Cardiac fibroblast (primary cell): ENCODE measurements around the gene OTUB1.
"Not testable (repeated sequence)": the region's sequence is repeated elsewhere in the genome, so short reads cannot be mapped to it uniquely, and the experiment has no call there.

ENCODE experiments used
- DNase-seq, 2 donors: peaks; one replicate each; pipeline versions ENCODE4 v3.0.0 to v3.0.0-alpha.2; 2010; ENCODE audit warnings: low read depth in 2 of 2
- H3K4me3 ChIP-seq, 2 donors: replicated peaks in 1 of 2; 1 replicate in 1 of 2; 2 replicates in 1 of 2; pipeline ENCODE4 v1.5.1; 2011; ENCODE audit warnings: low read depth in 2 of 2, low read length in 2 of 2, mild to moderate bottlenecking in 2 of 2, moderate library complexity in 1 of 2
- TF ChIP-seq, protein P1 (sequence below): IDR thresholded peaks from one replicate; pipeline ENCODE4 v1.5.1; 2011; ENCODE audit warnings: low read depth, mild to moderate bottlenecking, low read length, inconsistent platforms

OTUB1 gene

DNA sequence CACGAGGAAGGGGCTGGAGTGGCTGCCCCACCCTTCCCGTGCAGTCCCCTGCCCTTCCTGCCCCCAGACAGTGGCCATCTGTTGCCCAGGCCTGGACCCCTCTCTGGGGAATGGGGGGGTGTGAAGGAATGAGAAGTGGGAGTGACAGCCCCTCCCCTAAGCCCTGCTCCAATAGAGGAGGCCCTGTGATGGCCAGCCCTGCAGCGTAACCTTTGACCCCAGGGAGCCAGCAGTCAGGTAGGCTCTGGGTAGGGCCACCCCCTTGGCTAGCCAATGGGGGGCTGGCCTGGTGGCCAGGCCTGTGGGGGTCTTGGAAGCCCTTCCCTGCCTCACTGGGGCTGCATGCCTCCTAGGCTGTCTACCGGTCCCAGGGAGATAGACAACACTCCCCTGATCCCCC is 56.1 kb downstream of the OTUB1 start:
- DNase-seq: no peak
- no peak overlapping the region for H3K4me3 ChIP-seq
- TF ChIP-seq, protein P1, sequence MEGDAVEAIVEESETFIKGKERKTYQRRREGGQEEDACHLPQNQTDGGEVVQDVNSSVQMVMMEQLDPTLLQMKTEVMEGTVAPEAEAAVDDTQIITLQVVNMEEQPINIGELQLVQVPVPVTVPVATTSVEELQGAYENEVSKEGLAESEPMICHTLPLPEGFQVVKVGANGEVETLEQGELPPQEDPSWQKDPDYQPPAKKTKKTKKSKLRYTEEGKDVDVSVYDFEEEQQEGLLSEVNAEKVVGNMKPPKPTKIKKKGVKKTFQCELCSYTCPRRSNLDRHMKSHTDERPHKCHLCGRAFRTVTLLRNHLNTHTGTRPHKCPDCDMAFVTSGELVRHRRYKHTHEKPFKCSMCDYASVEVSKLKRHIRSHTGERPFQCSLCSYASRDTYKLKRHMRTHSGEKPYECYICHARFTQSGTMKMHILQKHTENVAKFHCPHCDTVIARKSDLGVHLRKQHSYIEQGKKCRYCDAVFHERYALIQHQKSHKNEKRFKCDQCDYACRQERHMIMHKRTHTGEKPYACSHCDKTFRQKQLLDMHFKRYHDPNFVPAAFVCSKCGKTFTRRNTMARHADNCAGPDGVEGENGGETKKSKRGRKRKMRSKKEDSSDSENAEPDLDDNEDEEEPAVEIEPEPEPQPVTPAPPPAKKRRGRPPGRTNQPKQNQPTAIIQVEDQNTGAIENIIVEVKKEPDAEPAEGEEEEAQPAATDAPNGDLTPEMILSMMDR: no peak

DNA sequence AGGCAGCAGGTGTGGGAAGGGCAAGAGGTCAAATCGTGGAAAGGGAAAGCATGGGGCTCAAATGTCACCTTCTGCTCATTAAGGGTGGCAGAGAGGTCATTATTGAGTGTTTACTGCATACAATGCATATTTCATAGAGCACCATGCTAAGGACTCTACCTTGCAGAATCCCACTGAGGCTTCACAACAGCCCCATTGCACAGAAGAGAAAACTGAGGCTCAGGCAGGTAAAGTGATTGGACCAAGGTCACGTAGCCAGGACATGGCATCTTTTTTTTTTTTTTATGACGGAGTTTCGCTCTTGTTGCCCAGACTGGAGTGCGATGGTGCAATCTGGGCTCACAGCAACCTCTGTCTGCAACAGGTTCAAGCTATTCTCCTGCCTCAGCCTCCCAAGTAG is 57.3 kb downstream of the OTUB1 start:
- DNase-seq: no peak
- TF ChIP-seq, protein P1: no peak

DNA sequence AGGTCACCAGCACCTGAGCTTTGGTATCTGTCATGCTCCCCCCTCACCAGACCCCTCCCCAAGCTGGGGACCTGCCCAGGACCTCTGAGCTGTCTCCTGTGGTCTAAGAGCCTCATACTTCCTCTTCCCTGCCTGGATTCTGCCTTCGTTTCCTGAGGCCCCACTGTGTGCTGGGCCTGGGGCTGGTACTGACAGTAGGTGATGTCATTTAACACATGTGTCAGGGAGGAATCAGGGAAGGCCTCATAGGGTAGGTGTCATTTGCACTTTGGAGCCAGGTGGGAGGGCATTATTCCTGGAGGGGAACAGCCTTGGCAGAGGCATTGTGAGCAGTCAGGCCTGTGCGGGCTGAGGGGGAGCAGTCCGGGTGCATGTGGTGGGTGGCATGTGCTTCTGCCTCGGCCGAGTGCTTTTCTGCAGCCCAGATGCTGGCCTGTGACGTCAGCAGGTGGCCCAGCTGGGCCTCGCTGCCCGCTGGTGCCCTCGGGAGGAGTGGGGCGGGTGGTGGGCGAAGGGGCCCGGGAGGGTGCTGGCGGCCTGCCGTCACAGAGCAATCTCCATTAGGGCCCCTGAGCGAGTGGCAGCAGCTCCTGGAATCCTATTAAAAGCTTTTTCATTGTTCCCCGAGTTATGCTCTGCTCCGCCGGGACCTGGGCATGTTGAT is 58.6 kb downstream of the OTUB1 start:
- H3K4me3 ChIP-seq: no peak overlapping the region
- TF ChIP-seq, protein P1: no peak
- DNase-seq: no peak

More for the DNA sequence above, 57.3 kb downstream of the OTUB1 start:
- no peak overlapping the region for H3K4me3 ChIP-seq

DNA sequence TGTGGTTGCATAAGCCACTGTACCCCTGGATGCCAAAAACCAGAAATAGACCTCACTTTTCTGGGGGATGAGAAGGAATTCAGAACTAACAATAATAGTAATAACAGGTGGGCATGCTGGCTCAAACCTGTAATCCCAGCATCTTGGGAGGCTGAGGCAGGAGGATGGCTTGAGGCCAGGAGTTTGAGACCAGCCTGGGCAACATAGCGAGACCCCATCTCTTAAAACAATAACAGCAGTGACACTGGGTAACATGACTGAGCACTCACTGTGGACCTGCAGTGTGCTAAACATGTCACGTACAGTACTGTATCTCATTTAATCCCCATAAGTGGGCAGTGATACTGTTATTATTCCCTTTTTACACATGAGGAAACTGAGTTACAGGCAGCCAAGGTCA is 59.5 kb downstream of the OTUB1 start:
- TF ChIP-seq, protein P1: no peak
- no peak for DNase-seq
- H3K4me3 ChIP-seq: no peak overlapping the region

DNA sequence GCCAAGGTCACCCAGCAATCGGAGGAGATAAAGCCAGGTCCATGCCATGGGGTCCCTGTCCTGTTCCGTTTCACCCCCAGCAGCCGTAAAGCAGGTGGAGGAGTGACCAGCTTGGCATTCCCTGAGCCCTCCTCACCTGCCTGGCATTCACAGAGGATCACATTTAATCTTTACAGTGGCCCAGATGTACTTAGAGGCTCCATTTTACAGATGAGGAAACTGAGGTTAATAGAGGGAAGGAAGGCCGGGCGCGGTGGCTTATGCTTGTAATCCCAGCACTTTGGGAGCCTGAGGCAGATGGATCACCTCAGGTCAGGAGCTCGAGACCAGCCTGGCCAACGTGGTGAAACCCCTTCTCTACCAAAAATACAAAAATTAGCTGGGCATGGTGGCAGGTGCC is 61.1 kb downstream of the OTUB1 start:
- H3K4me3 ChIP-seq, DNase-seq: not testable (repeated sequence)
